GM12873 (cell line): ENCODE measurements around the gene CALD1.

ENCODE experiments used
- TF ChIP-seq, protein P1 (sequence below): IDR thresholded peaks from 2 replicates; pipeline ENCODE4 v1.5.1; 2012; ENCODE audit warnings: low read depth, mild to moderate bottlenecking, moderate library complexity, low read length, control low read depth; ENCODE audit not compliant: insufficient read depth; ENCODE audit errors: missing control alignments

CALD1 gene

DNA sequence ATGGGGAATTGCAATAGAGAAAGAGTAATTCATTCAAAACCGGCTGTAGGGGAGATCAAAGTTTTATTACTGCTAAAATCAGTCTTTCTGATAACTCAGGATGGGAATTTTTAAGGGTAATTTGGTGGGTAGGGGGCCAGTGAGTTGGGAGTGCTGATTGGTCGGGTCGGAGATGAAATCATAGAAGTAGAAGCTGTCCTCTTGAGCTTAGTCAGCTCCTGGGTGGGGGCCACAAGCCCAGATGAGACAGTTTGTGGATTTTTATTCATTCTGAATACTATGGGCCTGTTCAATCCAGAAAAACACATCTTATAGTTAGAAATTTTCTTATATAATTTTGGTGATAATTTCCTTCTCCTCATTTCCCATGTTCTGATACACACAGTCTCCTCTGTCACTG lies 25.4 kb downstream of the CALD1 start:
- TF ChIP-seq, protein P1, sequence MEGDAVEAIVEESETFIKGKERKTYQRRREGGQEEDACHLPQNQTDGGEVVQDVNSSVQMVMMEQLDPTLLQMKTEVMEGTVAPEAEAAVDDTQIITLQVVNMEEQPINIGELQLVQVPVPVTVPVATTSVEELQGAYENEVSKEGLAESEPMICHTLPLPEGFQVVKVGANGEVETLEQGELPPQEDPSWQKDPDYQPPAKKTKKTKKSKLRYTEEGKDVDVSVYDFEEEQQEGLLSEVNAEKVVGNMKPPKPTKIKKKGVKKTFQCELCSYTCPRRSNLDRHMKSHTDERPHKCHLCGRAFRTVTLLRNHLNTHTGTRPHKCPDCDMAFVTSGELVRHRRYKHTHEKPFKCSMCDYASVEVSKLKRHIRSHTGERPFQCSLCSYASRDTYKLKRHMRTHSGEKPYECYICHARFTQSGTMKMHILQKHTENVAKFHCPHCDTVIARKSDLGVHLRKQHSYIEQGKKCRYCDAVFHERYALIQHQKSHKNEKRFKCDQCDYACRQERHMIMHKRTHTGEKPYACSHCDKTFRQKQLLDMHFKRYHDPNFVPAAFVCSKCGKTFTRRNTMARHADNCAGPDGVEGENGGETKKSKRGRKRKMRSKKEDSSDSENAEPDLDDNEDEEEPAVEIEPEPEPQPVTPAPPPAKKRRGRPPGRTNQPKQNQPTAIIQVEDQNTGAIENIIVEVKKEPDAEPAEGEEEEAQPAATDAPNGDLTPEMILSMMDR, result no peak

DNA sequence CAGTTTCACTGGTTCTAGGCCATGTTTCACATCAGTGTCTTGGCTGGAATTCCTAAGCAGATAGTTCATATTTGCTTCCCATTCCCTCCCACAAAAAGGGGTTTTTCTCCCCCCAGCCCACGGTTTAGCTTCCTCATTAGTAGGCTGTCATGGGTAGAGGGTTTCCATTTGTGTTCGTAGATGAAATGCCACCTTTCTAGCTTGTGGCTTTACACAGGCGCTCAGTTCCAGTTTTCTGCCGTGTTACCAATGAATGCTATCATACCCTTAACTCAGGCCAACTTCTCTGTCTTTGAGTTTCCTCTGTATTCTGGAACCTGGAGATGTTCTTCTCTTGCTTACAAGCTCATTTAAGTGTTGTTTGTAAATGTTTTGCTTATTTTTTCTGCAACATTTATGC lies 26.8 kb downstream of the CALD1 start:
- TF ChIP-seq, protein P1, result no peak

DNA sequence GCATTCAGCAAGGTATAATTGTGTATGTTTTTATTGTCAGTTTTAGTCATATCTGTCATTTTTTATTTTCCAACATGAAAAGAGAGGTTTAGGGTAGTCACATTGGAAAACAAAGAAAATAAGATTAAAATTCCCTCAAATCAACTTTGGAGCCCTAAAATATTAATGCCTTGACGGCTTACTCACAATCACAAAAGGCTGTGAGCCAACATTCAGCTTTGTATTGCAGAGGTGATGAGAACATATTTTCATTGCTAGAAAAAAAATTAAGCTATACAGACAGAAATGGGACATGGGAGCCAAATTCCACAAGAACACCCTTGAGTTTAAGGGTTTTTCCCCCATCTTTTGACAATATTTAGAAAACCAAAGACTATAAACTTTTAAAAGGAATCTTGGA lies 30.2 kb downstream of the CALD1 start:
- TF ChIP-seq, protein P1, result no peak

DNA sequence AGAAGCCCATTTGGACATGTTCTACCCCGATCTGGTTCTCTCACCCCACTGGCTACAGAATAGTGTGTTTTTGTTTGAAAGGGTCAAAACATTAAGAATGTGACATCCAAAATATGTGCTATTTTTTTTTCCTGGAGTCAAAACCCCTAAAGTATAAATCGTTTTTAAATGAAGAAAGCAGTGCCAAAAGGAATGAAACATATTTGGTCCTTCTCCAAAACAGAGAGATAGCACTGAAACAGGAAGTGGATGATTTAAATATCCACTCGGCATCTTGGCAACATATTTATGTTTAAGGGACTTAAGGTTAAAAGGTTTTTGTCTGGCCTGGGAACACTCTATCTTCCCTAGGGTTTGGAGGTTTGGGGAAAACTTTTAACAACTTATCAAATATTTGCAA lies 32.3 kb downstream of the CALD1 start:
- TF ChIP-seq, protein P1, result no peak

DNA sequence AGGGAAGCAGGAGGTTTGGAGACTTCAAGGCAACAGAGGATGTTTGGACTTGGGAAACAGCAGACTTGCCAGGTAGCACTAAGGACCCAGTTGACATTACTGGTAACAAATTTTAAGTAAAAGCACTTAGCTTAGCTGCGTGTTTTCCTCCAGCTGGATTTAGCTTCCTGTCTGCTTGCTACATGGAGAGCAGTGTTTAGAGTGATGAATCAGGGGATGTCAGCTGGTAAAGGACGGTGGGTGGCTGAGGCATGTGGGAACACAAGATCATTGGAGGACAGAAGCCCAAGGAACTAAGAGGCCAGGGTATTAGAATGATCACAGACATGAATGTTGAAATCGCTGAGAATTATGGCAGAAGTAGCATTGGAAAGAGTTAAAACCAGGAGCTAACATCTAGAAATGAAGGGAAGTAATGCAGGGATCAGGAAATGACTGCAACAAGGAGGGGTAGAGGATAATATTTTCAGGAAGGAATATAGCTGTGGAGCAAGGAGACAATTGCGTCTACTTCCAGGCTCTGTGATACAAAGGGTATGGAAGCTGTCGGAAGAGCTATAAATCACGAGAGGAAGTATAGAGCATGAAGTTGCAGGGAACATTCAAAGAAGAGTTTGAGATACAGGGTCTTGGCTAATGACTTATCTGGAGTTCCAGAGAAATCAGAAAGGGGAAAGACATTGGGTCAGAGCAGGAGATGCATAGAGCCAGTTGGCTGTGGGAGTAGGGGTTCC lies 34.4 kb downstream of the CALD1 start:
- TF ChIP-seq, protein P1, result no peak

DNA sequence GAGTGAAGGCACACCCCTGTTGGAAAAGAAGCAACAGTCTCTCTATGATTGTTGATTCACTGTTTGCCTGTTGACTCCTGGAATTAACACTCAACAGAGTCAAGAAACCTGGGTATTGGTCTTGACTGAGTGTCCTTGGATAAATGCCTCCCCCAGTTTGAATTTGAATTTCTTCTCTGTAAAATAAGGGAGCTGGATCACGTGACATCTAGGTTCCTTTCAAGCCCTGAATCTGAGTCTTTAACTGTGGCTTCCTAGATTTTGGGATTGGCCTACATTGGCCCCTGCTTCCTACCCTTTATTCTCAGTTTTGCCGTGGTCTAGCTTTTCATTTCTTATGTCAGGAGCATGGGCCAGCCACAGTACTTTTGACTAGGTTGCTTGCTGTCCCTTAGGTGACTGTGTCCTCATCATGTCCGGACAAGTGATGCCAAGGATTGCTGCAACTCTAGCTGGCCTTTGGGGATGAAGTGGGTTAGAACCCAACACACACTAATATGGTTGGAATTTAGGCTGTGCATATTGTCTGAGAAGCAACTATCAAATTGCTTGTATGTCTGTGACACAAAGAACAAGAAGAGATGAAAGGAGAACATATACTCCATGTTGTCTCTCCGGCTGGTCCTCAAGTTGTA lies 35.4 kb downstream of the CALD1 start:
- TF ChIP-seq, protein P1, result no peak

DNA sequence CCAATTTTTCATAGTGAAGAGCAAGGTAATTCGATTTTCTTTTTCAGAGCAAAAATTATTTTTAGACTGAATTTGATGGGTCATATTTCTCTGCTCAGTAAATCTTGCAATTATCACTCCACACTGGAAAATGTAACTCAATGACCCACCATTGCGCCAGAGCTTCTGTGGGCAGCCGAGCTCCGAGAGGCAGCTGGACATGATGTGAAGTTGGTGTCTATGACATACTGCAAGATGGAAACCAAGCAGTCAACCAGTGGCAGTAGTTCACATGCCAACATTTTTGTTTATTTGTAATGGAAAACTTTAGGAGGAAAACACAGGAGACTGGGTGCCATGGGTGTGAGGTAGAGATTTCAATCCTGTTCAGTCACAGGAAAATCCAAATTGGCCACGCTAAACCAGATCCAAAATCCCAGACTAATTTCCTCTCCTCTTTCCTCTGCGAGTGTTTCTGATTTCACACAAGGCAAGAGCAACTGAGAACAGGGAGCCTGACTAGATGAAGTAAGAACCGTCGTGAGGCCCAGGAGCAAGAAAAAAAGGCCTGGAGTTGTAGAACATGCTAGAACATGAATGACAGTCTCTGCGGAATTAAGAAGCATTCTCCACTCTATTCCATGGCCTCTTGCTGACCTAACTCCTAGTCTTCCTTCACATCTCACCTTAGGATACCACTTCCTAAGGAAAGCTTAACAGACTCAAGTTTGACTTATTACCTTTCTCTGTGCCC lies 39.3 kb downstream of the CALD1 start:
- TF ChIP-seq, protein P1, result no peak
